Liver (tissue), 10 donors: Measurements from ENCODE around the gene TMEM232. TPM values are rescaled to one million over a fixed set of nuclear protein-coding genes. Genes with fewer than 3 reads are reported as not detected.

ENCODE experiments used
- DNase-seq: peaks from one replicate; pipeline ENCODE4 v3.0.0-alpha.2; 2017; ENCODE audit warnings: low spot score
- H3K27ac ChIP-seq, 2 donors: one replicate each; pipeline ENCODE4 v1.7.0; 2013; ENCODE audit warnings: inconsistent platforms in 2 of 2, low read length in 2 of 2, control low read depth in 1 of 2, low read depth in 1 of 2, mild to moderate bottlenecking in 1 of 2
- H3K27me3 ChIP-seq, 4 donors: one replicate each; pipeline versions ENCODE4 v1.6.1 to v1.7.0; 2013; ENCODE audit warnings: low read length in 3 of 4, inconsistent platforms in 1 of 4, mild to moderate bottlenecking in 1 of 4, moderate library complexity in 1 of 4; ENCODE audit not compliant: control insufficient read depth in 4 of 4, insufficient read depth in 4 of 4
- H3K36me3 ChIP-seq, 4 donors: one replicate each; pipeline versions ENCODE4 v1.6.1 to v1.7.0; 2013; ENCODE audit warnings: low read length in 3 of 4, mild to moderate bottlenecking in 3 of 4, low read depth in 1 of 4, moderate library complexity in 1 of 4; ENCODE audit not compliant: control insufficient read depth in 4 of 4, insufficient read depth in 3 of 4
- H3K4me1 ChIP-seq, 4 donors: one replicate each; pipeline versions ENCODE4 v1.6.1 to v1.7.0; 2013; ENCODE audit warnings: low read length in 3 of 4, mild to moderate bottlenecking in 3 of 4, moderate library complexity in 1 of 4; ENCODE audit not compliant: control insufficient read depth in 4 of 4, insufficient read depth in 4 of 4
- H3K4me3 ChIP-seq, 3 donors: one replicate each; pipeline versions ENCODE4 v1.6.1 to v1.7.0; 2013; ENCODE audit warnings: low read length in 3 of 3, control low read depth in 1 of 3, low read depth in 1 of 3, mild to moderate bottlenecking in 1 of 3
- H3K9ac ChIP-seq, 2 donors: one replicate each; pipeline ENCODE4 v1.7.0; 2013; ENCODE audit warnings: low read length in 2 of 2, mild to moderate bottlenecking in 2 of 2, moderate library complexity in 2 of 2, control low read depth in 1 of 2, low read depth in 1 of 2
- H3K9me3 ChIP-seq, 4 donors: one replicate each; pipeline versions ENCODE4 v1.6.1 to v1.7.0; 2013; ENCODE audit warnings: low read length in 3 of 4; ENCODE audit not compliant: control insufficient read depth in 4 of 4
- FOXA2 ChIP-seq: IDR thresholded peaks from 2 replicates; pipeline ENCODE4 v1.6.1; 2016; ENCODE audit warnings: antibody characterized with exemption
- HNF4G ChIP-seq: IDR thresholded peaks from 2 replicates; pipeline ENCODE4 v1.6.1; 2016; ENCODE audit warnings: antibody characterized with exemption
- NR2F2 ChIP-seq: IDR thresholded peaks from 2 replicates; pipeline ENCODE4 v1.6.1; 2016; ENCODE audit warnings: antibody characterized with exemption
- RAD21 ChIP-seq, 2 donors: IDR thresholded peaks; 2 replicates each; pipeline ENCODE4 v1.6.1; 2016; ENCODE audit warnings: antibody characterized with exemption in 2 of 2, mild to moderate bottlenecking in 2 of 2
- TAF1 ChIP-seq: conservative IDR thresholded peaks from 2 replicates; pipeline ENCODE4 v1.6.1; 2016; ENCODE audit warnings: antibody characterized with exemption, mild to moderate bottlenecking
- WGBS: extraction: QIAGEN DNeasy Blood & Tissue Kit; methylation state at CpG from one replicate; pipeline ENCODE4 v1.1.7; 2013; 5-methylcytosine and 5-hydroxymethylcytosine counted together
- polyA plus RNA-seq, 2 donors: library from polyadenylated mRNA; stranded (reverse) in 1 of 2; unstranded in 1 of 2; fragments of 200-250 nt in 1 of 2; fragments of >200 nt in 1 of 2; fragmentation: Nextera tagmentation in 1 of 2; extraction: Ambion mirVana in 1 of 2; gene quantifications; one replicate each; pipeline versions ENCODE4 v1.2.1 to v1.2.3, GENCODE V29; 2013 to 2015
- small RNA-seq: library from RNA; depleted of rRNA; stranded (forward); fragments of <200 nt; gene quantifications from one replicate; pipeline ENCODE3, GENCODE V24; 2014
- total RNA-seq, 2 donors: library from RNA; depleted of rRNA; stranded (reverse); fragments of >200 nt; gene quantifications; one replicate each; pipeline ENCODE4 v1.2.3, GENCODE V29; 2014
- donor health status: healthy.
- donor health status: healthy.
- donor health status: healthy.
- donor health status: healthy.
- donor health status: healthy.

TMEM232 gene
- total and polyA plus RNA-seq, 4 donors: 0.39 to 2.5 (median 1.0) TPM

DNA sequence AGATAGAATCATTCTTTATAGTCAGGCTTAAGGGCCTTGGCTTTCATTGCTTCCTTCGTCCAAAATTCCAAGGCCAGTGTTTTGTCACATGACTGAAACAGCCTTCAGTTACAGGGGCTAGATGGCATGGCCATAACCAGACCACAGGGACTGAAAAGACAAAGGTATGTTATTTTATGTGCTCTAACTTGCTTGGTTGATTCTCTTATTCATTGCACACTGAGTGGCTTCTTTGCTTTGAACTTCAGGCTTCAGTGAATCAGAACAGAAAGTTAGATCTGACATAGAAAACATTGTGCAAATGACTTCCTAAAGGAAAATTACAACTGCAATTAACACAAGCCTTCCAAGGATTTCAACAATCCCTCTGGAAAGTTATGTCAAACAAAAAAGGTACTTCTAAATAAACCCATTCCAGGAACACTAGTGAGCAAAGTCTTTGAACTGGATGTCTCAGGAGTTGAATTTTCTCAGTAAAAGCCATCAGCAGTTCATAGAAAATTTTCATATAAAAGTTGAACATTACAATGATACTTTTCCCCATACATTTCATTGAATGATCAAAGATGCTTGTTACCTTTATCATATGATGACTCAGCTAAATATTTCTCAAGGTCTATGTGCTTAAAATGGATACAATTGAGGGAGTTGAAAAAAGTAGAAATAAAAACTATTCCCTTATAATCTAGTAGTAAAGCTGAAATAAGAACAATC is 355.3 kb downstream of the TMEM232 start:
- Histone ChIP-seq H3K4me3 (no peak overlapping the region), H3K27ac (no peak overlapping the region), H3K27me3 (no peaks in the 10 kb centered on the region), H3K4me1 (no peaks in the 10 kb centered on the region), H3K9me3 (no peaks in the 10 kb centered on the region), H3K9ac (no peak overlapping the region), H3K36me3 (no peaks in the 10 kb centered on the region)
- no peak for DNase-seq
- 71% methylated on average over 1 of the region's 1 CpG for WGBS
- TF ChIP-seq HNF4G: no peak
- TF ChIP-seq FOXA2: no peak
- no peak for TF ChIP-seq TAF1
- TF ChIP-seq RAD21 (IDR thresholded peaks at IDR 0.05): no peak
- TF ChIP-seq NR2F2: no peak

Small RNA genes lying within 50 kb of the gene (small RNA-seq; reads per million reads assigned to genes)
- gene MIR548F3 (not detected), gene RF00432 (not detected)

Other genes with a start within 250 kb of the TMEM232 start
- 10 to 100 TPM; 42.3 to 54.5 TPM for gene SLC25A46, start 12.3 kb upstream of the TMEM232 start, total RNA-seq
- 10 to 100 TPM; 18.6 to 19.0 TPM for gene SLC25A46, start 12.3 kb upstream of the TMEM232 start, polyA plus RNA-seq